AG09319 (cell line): ENCODE results near the gene LRRC14B.

Source experiments
- DNase-seq: peaks from one replicate; pipeline ENCODE4 v3.0.0-alpha.2; 2010; ENCODE audit warnings: low read depth; ENCODE audit errors: extremely low read depth
- CTCF ChIP-seq: IDR thresholded peaks from 2 replicates; pipeline ENCODE4 v1.5.1; 2011; ENCODE audit warnings: low read depth, mild to moderate bottlenecking, inconsistent platforms, low read length, moderate library complexity

The LRRC14B gene

GRCh38 chr5:182126-182525 is 9.2 kb upstream of the LRRC14B start:
- no peak for DNase-seq
- no peak for TF ChIP-seq CTCF

GRCh38 chr5:184471-184870 is 6.8 kb upstream of the LRRC14B start:
- DNase-seq: peak; percentile 41
- no peak for TF ChIP-seq CTCF

GRCh38 chr5:185095-186070 is 5.9 kb upstream of the LRRC14B start:
- no peak for TF ChIP-seq CTCF
- no peak for DNase-seq

GRCh38 chr5:186091-187041 is 4.9 kb upstream of the LRRC14B start:
- DNase-seq: no peak
- TF ChIP-seq CTCF: no peak

GRCh38 chr5:187042-187431 is 4.3 kb upstream of the LRRC14B start:
- TF ChIP-seq CTCF: no peak

GRCh38 chr5:187617-188451 is 3.5 kb upstream of the LRRC14B start:
- no peak for DNase-seq
- no peak for TF ChIP-seq CTCF

More at GRCh38 chr5:187042-187431, 4.3 kb upstream of the LRRC14B start:
- DNase-seq: no peak
